Right lobe of liver (tissue), 6 donors: ENCODE results near the gene NUTM2F. TPM values are rescaled to one million over a fixed set of nuclear protein-coding genes. Genes with fewer than 3 reads are reported as not detected.
"Not testable (repeated sequence)": the region's sequence is repeated elsewhere in the genome, so short reads cannot be mapped to it uniquely, and the experiment has no call there.

Source experiments
- ATAC-seq, 4 donors: fragments of 200-7000 bp; cut with Tn5 transposase; one replicate each; pipeline ENCODE4 v1.9.1; 2020; ENCODE audit warnings: mild to moderate bottlenecking in 4 of 4, moderate library complexity in 4 of 4
- DNase-seq, 3 donors: peaks; one replicate each; pipeline ENCODE4 v3.0.0-alpha.2; 2020
- H3K27ac ChIP-seq, 3 donors: fragments of 200-600 bp; one replicate each; pipeline ENCODE4 v1.8.0; 2022
- H3K27me3 ChIP-seq, 2 donors: fragments of 200-600 bp; one replicate each; pipeline ENCODE4 v1.8.0; 2022
- H3K36me3 ChIP-seq, 4 donors: fragments of 200-600 bp; sonication (generic) in 1 of 4; one replicate each; pipeline versions ENCODE4 v1.5.1 to v1.8.0; 2017 to 2022; ENCODE audit warnings: control low read depth in 1 of 4
- H3K4me1 ChIP-seq, 4 donors: fragments of 200-600 bp; sonication (generic) in 1 of 4; one replicate each; pipeline versions ENCODE4 v1.5.1 to v1.8.0; 2017 to 2022; ENCODE audit warnings: control low read depth in 1 of 4
- H3K4me3 ChIP-seq, 3 donors: fragments of 200-600 bp; one replicate each; pipeline ENCODE4 v1.8.0; 2022
- H3K9me3 ChIP-seq, 4 donors: fragments of 200-600 bp; sonication (generic) in 1 of 4; one replicate each; pipeline versions ENCODE4 v1.5.1 to v1.8.0; 2017 to 2022; ENCODE audit warnings: control low read depth in 1 of 4
- POLR2A ChIP-seq: fragments of 450-650 bp; IDR thresholded peaks from one replicate; pipeline ENCODE4 v1.6.1; 2017; ENCODE audit warnings: antibody characterized with exemption, mild to moderate bottlenecking
- WGBS: methylation state at CpG from one replicate; pipeline ENCODE4 v1.1.6; 2018; ENCODE audit warnings: low coverage, low lambda C conversion rate; ENCODE audit not compliant: insufficient coverage; ENCODE audit errors: missing lambda C conversion rate; 5-methylcytosine and 5-hydroxymethylcytosine counted together
- intact Hi-C, 2 donors: fragments of 100-400 bp; cut with DNase I; formaldehyde crosslinking; loops; one replicate each; pipeline versions ENCODE4 v1.11.2 to v1.14.1; 2022
- long read RNA-seq: library from polyadenylated mRNA; unstranded; transcript quantifications from one replicate; pipeline ENCODE4 v2.0.0, GENCODE V29; 2019
- total RNA-seq, 6 experiments: library from RNA; depleted of rRNA in 2 of 6; stranded (reverse); fragments of >200 nt in 2 of 6; fragmentation: NEBNext Ultra II Directional in 3 of 6; extraction: Animal tissue kit (Norgen Biotek cat#: 25700) in 3 of 6; gene quantifications; one replicate each; pipeline versions ENCODE4 v1.1.0 to v1.2.4, GENCODE V29; 2016 to 2023
- donor health status: DM: no; HTN: yes; CAD: no.
- donor health status: DM: no; HTN: no; CAD: no.
- donor health status: DM: no; HTN: no; CAD: no.
- donor health status: DM: no; HTN: yes; CAD: no.
- donor health status: DM: no; HTN: yes; CAD: no.

The NUTM2F gene
- under 1 TPM in 1 of 6 experiments, not detected in 5; 0.12 TPM for total RNA-seq
- long read RNA-seq = 0 reads

GRCh38 chr9:94328544-94328943 is at the start of gene NUTM2F:
TSS of gene NUTM2F (minus strand) at chr9:94328644. CDS start at chr9:94328623, 21 bp downstream.
- H3K4me1 ChIP-seq, H3K4me3 ChIP-seq, DNase-seq, H3K27ac ChIP-seq, ATAC-seq, H3K9me3 ChIP-seq, intact Hi-C loops, H3K27me3 ChIP-seq, H3K36me3 ChIP-seq: not testable (repeated sequence)
- no CpG with 5 or more reads among the region's 5 CpGs for WGBS

- H3K27ac ChIP-seq = peak overlapping the region in 1 of 3 donors; percentile 37
- WGBS = 3% methylated on average over 4 of the region's 19 CpGs
Observed at GRCh38 chr9:94375197-94375596, 46.8 kb upstream of the NUTM2F start.

GRCh38 chr9:94374176-94375056 is 46.0 kb upstream of the NUTM2F start:
- H3K36me3 ChIP-seq, H3K27me3 ChIP-seq, intact Hi-C loops, H3K9me3 ChIP-seq, H3K4me1 ChIP-seq: not testable (repeated sequence)
- Histone ChIP-seq H3K4me3 (peak overlapping the region; percentile 43 to 63 (median 46)), H3K27ac (peak overlapping the region in 2 of 3 donors; percentile 36 to 37)
- DNase-seq (peak; percentile 95), ATAC-seq (peak; percentile 99 to 100 (median 100))
- WGBS = 0% methylated on average over 14 of the region's 106 CpGs
- peak; percentile 75 for TF ChIP-seq POLR2A

More at GRCh38 chr9:94375197-94375596, 46.8 kb upstream of the NUTM2F start:
- H3K4me3 ChIP-seq = peak overlapping the region; percentile 43 to 63 (median 46)
- DNase-seq, H3K27me3 ChIP-seq, H3K4me1 ChIP-seq, H3K9me3 ChIP-seq, H3K36me3 ChIP-seq, intact Hi-C loops: not testable (repeated sequence)
- ATAC-seq = peak; percentile 47 to 58 (median 50)

GRCh38 chr9:94373779-94374175 is 45.3 kb upstream of the NUTM2F start:
- H3K27ac ChIP-seq = peak overlapping the region in 2 of 3 donors; percentile 35 to 36
- H3K36me3 ChIP-seq, DNase-seq, H3K9me3 ChIP-seq, intact Hi-C loops, H3K4me1 ChIP-seq, ATAC-seq, H3K27me3 ChIP-seq: not testable (repeated sequence)
- peak overlapping the region; percentile 23 to 63 (median 46) for H3K4me3 ChIP-seq
- WGBS = 48% methylated on average over 5 of the region's 11 CpGs

GRCh38 chr9:94370266-94370665 is 41.8 kb upstream of the NUTM2F start:
- H3K9me3 ChIP-seq, intact Hi-C loops, H3K36me3 ChIP-seq, H3K27me3 ChIP-seq, ATAC-seq, H3K4me3 ChIP-seq, DNase-seq, H3K4me1 ChIP-seq, H3K27ac ChIP-seq: not testable (repeated sequence)
- WGBS = 92% methylated on average over 2 of the region's 3 CpGs

GRCh38 chr9:94364093-94364614 is 35.7 kb upstream of the NUTM2F start:
- intact Hi-C loops, H3K9me3 ChIP-seq, DNase-seq, H3K4me3 ChIP-seq, H3K36me3 ChIP-seq, H3K4me1 ChIP-seq, ATAC-seq, H3K27me3 ChIP-seq, H3K27ac ChIP-seq: not testable (repeated sequence)
- no CpG with 5 or more reads among the region's 2 CpGs for WGBS

- WGBS = no CpG with 5 or more reads among the region's 1 CpG
- H3K27ac ChIP-seq, H3K4me3 ChIP-seq, H3K9me3 ChIP-seq, intact Hi-C loops, DNase-seq, H3K4me1 ChIP-seq, H3K36me3 ChIP-seq, H3K27me3 ChIP-seq: not testable (repeated sequence)
- ATAC-seq = peak in 3 of 4 donors; percentile 21 to 38 (median 29)
Observed at GRCh38 chr9:94357158-94357557, 28.7 kb upstream of the NUTM2F start.

GRCh38 chr9:94351901-94352723 is 23.7 kb upstream of the NUTM2F start:
- DNase-seq, intact Hi-C loops, H3K9me3 ChIP-seq, H3K27ac ChIP-seq, H3K4me1 ChIP-seq, H3K4me3 ChIP-seq, H3K27me3 ChIP-seq, ATAC-seq, H3K36me3 ChIP-seq: not testable (repeated sequence)
- 100% methylated on average over 1 of the region's 4 CpGs for WGBS

- no CpG with 5 or more reads among the region's 3 CpGs for WGBS
- H3K36me3 ChIP-seq, intact Hi-C loops, H3K4me1 ChIP-seq, H3K9me3 ChIP-seq, H3K27me3 ChIP-seq, ATAC-seq, H3K27ac ChIP-seq, H3K4me3 ChIP-seq, DNase-seq: not testable (repeated sequence)
Observed at GRCh38 chr9:94348754-94349153, 20.3 kb upstream of the NUTM2F start.

GRCh38 chr9:94347451-94347850 is 19.0 kb upstream of the NUTM2F start:
- intact Hi-C loops, ATAC-seq, DNase-seq, H3K4me1 ChIP-seq, H3K4me3 ChIP-seq, H3K36me3 ChIP-seq, H3K27ac ChIP-seq, H3K27me3 ChIP-seq, H3K9me3 ChIP-seq: not testable (repeated sequence)
- WGBS = 91% methylated on average over 11 of the region's 16 CpGs

GRCh38 chr9:94341703-94342102 is 13.3 kb upstream of the NUTM2F start:
- WGBS = 69% methylated on average over 2 of the region's 2 CpGs
- DNase-seq, H3K4me1 ChIP-seq, H3K27ac ChIP-seq, intact Hi-C loops, H3K27me3 ChIP-seq, ATAC-seq, H3K4me3 ChIP-seq, H3K9me3 ChIP-seq, H3K36me3 ChIP-seq: not testable (repeated sequence)
